GM23248 (cell line): ENCODE data around the gene PARG.
"Not testable (repeated sequence)": the region's sequence is repeated elsewhere in the genome, so short reads cannot be mapped to it uniquely, and the experiment has no call there.

Experiments
- EZH2 ChIP-seq: fragments of 200-600 bp; sonication (generic); IDR thresholded peaks from 2 replicates; pipeline ENCODE4 v1.6.1; 2018; ENCODE audit warnings: antibody characterized with exemption, mild to moderate bottlenecking; ENCODE audit not compliant: insufficient read depth, poor library complexity, severe bottlenecking
- EZH2phosphoT487 ChIP-seq: fragments of 200-600 bp; sonication (generic); IDR thresholded peaks from 2 replicates; pipeline ENCODE4 v1.6.1; 2018; ENCODE audit warnings: antibody characterized with exemption, moderate library complexity, mild to moderate bottlenecking, low read depth; ENCODE audit not compliant: insufficient read depth

- not testable (repeated sequence) for TF ChIP-seq EZH2, EZH2phosphoT487
Observed at GRCh38 chr10:49858697-49859382, 83.0 kb downstream of the PARG start.
